Activated gamma-delta T cell (primary cell): ENCODE measurements around the gene SYT2.

Source experiments
- DNase-seq: peaks from one replicate; lab custom pipeline; 2025; lab: John Stamatoyannopoulos, UW

Gene SYT2

DNA sequence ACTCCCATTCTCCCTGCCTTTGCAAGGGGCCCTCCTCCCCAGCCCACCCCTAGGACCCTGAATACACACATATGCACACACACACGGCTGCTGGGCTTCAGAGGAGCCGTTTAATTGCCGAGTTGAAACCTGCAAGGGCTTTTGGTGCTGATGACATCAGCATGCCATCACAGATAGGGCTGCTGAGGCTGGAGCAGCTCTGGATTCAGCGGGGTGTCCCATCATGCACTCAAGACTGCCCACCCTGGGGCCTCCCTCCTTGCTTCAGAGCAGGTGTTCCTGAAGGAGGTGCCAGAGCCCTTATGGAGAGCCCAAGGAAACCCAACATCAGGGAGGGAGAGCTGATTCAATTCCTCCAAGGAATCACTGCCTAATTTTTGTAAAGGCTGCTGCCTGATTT, 5.7 kb downstream of the SYT2 start:
- DNase-seq, result no peak

DNA sequence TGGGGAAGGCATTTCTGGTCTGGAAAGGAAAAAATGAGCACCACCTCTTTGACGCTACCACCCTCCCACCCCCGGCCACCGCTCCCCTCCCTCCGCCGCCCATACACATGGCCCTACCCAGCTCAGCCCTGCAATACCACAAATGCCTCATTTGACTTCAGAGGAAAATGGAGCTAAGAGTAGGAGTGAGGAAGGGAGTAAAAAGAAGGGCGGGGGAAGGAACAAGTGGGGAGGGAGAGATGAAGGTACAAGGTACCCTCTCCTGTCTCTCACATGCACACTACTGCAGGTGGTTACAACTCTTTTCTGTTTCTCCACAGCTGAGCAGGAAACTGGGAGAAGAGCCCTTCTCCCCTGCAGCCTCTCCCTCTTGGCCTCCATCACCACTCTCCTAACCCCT, 7.1 kb downstream of the SYT2 start:
- no peak for DNase-seq

DNA sequence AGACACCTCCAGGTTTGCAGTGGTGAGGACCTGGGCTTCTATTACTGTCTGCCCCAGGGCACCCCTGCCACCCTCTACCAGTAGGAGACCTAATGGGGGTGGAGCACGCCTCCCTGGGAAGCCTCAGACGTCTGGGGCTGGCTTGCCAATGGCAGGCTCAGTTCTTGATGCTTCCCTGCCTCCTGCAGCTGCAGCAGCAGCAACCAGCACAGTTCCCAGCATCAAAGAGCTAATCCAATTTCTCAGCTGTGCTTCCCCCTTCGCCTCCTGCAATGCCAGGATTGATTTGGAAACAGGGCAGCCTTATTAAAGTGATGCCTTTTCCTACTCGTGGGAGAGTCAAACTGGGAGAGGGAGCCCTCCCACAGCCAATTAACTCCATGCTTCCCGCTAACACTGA, 8.2 kb downstream of the SYT2 start:
- DNase-seq, result no peak

DNA sequence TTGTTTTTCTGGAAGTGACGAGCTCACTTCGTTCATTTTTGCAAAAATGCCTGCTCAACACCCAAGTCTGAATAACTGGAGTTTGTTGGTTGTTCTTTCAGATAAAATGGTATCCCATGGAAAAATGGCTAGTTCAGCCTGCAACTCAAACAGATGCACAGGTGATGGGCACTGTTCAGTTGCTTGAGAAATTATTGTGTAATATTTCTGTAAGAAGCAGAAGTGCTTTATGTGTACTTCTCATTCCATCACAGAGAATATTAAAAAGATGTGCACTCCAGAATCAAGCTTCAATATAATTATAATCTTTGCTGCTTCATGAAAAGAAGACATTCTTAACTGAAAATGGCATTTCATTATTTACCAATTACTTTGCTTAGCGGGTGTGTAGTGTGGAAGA, 9.1 kb downstream of the SYT2 start:
- DNase-seq, result no peak

DNA sequence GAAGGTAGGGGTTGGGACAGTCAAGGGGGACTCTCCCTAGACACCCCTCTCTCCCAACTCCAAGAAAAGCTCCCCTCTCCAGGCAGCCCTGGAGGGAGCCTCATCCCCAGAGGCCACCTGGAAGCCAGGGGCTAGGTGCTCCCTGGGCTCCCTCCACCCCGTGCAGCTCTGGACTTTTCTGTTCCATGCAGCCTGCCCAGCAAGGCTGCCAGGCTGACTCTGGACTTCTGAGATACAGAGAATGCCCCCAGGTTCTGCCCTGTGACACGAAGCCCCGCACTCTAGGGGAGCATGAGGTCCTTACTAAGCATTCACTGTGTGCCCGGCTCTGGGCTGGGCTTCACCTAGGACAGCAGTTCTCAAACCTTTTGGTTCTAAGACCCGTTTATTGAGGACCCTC, 10.2 kb downstream of the SYT2 start:
- DNase-seq, result no peak

DNA sequence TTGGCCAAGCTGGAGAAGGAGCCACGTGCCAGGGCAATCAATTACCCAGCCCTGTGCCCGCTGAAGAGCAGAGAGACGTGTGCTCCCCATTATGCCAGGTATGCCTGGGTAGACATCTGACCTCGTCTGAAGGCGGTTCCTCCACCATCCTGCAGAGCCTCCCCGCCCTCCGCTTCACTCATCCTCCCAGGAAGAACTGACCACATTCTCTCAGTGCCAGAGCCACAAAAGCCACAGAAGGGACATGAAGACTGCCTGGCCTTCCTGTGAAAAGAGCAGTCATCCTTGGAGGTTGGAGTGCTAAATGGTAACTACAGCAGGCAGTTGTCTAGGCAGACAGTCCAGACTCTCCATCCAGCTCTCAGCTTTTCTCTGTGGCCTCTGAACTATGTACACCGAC, 12.0 kb downstream of the SYT2 start:
- DNase-seq, result no peak

DNA sequence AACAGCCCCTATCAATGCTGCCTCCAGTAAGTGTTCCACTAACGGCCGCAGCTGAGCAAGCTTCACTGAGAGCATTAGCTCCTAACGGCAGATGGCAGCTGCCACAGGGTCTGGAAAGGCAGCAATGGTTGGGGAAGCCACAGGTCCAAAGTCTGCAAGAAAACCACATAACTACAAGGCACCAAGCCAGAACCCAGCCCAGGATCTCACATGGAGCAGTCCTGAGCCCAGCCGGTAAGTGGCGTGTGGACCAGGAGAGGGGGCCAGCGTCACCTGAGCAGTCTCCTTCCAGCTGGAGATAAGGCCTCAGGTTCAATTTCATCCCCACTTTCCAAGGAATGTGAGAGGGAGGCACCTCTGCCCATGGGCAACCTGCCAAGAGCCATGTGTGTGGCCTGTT, 13.2 kb downstream of the SYT2 start:
- no peak for DNase-seq

DNA sequence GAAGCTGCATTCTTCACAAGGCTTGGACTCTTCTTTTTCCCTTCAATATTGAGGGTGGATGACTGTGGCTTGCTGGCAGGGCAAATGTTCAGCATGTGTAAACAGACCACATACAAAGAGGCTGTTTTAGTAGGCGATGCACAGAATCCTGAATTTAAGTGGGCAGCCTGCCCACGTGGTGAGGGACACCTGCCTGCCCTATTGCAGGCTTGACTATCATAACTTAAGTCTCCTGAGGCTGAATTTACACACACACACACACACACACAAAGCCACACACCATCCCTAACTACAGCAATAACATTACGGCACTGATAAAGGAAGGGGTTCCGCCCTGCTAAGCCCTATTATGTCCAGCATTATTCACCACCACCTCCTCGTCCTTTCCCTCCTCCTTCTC, 15.9 kb downstream of the SYT2 start:
- DNase-seq, result no peak

DNA sequence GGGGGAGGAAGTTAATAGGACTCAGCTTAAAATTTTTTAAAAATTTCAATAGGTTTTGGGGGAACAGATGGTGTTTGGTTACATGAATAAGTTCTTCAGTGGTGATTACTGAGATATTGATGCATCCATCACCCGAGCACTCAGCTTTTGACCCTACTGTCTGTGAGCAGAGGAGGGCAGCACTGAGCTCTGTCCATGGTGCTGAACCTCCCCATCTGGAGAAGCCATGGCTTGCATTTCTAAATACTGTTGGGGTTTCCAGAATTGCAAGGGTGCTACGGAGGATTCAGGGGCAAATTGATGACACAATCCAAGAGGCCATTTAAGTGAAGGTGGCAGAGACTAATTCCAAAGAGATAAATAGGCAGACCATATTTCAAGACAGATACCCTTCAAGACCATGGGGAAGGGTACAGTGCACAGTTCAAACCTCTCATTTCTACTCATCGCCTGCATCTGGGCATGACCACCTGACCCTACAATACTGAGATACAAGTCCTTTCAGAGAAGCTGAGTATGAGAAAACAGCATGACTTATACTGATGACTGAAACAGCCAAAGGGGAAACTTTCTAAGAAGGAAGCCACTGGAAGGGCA, 17.2 kb downstream of the SYT2 start:
- DNase-seq, result no peak

DNA sequence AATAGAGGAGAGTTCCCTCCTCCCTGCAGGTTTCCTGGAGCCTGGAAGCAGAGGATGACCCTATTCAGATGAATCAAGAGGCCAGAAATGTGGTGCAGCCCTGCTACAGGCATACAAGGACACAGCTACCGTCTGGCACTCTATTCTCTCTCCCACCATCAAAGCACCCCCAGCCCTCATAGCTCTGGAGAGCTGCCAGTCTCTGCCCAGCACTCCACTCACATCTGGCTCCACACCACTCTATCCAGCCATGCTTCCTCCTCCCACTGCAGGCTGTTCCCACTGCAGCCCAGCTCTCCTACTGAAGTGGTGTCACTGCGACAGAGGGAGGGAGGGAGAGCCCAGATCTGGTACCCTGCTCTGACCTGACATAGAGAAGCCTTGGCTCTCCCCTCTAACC, 18.4 kb downstream of the SYT2 start:
- no peak for DNase-seq

DNA sequence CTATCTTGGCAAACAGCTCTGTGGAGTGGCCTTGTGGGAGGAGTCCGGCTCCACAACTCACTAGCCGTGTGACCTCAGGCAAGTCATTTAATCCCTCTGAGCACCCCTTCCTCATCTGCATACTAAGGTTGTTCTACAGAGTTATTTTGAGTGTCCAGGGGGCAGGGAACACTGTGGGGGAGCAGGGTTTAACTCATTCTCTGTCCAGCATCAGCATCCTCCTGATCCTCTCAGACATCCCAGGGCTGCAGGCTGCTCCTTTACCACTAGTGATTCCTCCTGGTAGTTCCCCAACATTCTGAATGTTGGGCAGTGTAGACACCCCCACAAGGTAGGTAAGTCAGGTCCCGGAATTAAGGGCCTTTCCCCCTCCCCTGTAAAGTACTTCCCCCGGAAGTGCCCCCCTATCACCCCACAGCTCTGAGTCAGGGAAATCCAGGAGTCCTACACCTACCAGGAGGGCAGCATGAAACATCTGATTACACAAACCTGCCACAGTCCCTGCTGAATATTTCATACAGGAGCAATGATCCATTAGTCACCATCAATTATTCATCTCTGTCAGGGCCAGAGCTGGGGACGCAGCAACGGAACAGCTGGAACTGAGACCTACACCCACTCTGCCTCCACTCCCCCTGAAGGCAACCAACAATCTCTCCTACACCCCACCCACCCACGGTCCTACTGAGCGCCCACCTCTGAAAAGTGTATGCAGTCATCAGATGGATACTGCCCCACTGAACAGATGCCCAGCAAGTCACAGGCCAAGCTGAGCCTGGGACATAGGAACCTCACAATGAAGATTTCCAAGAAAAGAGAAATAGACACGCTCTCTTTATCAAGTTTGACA, 20.5 kb downstream of the SYT2 start:
- DNase-seq, result no peak

DNA sequence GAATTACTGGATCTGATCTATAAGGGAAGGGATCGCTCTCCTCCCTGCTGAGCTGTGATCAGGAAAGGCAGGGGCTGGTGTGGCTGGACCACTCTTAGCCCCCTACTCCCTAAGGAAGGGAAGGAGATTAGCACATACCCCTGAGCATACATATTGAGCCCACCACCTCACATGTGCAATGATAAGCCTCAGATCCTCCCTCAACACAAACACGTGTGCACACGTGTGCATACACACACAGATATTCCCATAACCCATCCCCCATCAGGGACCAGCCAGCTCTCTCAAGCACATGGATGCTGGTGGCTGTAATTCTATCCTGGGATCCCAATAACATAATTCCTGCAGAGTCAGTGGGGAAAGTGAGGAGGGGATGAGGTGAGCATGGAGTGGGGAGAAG, 21.2 kb downstream of the SYT2 start:
- DNase-seq, result no peak

DNA sequence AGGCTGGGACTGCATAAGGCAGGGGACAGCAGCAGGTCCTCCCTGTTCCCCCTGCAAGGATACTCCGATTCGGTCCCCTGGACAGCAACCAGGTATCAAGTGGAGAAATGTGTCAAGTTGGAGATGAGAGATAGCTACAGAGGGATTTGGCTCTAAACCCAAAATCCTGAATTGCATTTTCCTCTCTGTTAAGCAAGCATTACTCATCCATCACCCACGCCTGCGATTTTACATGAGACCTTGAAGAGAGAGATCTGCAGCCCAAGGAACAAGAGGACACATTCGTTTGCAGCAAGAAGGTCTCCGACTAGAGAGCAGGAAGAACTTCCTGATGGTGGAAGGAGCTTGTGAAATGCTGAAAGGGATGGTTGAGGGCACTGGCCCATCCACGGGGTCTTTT, 21.9 kb downstream of the SYT2 start:
- no peak for DNase-seq

DNA sequence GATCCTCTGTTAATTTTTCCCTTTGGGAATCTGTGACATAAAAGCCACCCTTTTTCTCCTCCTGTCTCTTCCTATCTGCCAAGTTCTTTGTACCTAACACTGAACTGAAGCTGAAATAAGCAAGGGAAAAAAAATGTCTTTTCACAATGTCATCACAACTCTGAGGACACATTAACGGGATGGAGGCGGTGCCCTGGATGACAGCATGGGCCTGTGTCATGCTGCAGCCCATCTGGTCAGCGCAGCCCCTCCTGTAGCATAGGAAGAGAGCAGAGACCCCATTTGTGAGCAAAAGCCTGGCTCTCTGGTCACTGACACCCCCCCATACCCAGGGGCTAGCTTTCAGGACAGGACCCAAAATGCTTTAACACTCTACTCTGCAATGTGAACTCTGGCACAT, 22.5 kb downstream of the SYT2 start:
- no peak for DNase-seq

DNA sequence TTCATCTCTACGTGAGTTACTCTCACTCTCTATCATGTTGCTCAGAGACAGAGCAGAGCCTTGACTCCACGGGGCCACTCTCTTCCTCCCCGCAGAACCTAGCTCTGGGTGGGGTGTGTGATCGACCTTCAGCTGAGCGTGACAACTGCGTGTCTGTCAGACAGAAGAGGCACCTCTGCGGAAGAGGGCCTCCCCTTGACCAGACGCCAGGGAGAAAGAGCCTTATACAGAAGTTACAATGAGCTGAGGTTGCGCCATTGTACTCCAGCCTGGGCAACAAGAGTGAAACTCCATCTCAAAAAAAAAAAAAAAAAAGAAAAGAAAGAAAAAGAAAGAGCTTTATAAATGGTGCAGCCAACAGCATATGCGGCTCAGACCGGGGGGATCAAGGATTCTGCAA, 22.9 kb downstream of the SYT2 start:
- DNase-seq, result no peak

DNA sequence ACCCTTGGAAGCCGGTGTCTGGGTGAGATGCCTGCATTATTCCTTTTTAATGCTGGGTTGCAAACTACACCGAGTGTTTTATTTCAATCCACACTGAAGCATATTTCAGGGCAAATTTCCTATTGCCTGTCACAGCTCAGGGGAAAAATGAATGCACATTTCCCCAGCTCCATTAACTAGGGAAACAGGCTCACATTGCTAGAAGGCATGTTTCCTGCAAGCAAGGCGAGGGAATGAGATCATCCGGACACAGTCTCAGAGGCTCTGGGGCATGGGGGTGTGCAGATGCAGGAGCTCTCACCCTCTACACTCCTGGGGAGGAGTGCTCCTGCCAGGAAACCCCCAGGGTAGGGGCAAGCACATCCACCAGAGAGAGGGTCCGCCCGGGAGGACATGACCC, 24.6 kb downstream of the SYT2 start:
- DNase-seq, result no peak

DNA sequence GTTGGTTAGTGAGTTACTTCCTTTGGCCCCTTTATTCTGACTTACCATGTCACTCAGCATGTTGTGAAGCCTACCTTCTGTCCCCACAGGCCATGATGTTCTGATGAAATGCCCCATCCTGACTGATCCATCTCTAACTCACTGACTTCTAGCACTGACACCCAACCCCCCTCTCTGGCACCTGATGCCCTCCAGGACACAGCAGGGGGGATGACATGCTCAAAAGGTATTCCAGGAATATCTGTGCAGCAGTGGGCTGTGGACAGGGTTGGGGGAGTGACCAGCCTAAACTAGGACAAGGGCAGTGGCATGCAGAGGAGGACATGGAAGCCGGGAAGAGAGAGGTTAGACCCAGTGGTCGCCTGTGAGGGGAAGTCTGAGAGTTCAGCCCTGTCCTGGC, 25.5 kb downstream of the SYT2 start:
- DNase-seq, result no peak

DNA sequence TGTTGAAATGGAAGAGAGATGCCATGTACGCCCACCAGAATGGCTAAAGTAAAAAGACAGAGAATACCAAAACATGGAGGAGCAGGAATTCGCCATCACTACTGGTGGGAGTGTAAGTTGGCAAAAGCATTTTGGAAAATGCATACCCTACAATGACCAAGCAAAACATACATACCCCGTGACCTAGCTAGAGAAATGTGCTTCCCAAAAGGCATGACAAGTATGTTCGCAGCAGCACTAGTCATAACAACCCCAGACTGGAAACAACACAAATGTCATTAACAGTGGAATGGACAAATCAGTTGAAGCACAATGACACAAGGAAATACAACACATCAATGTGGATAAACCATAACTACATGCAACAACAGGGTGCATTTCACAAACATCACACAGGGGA, 27.2 kb downstream of the SYT2 start:
- no peak for DNase-seq

DNA sequence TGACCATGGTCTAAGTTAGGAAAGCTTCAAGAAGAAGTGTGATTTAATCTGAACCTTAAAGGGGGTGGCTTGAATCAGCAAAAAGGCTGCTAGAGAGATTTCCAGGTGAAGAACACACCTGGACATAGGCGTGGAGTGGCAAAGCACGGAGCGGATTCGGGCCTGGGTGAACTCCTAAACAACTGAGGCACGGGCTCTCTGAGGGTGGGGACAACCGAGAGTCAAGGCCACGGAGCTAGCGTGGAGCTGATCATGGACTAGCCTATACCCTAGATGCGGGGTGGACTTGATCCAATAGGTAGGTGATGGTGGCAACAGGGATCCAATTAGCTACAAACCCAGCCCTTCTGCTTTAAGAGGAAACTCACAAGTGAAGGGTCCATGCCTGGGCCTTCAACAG, 27.8 kb downstream of the SYT2 start:
- no peak for DNase-seq

DNA sequence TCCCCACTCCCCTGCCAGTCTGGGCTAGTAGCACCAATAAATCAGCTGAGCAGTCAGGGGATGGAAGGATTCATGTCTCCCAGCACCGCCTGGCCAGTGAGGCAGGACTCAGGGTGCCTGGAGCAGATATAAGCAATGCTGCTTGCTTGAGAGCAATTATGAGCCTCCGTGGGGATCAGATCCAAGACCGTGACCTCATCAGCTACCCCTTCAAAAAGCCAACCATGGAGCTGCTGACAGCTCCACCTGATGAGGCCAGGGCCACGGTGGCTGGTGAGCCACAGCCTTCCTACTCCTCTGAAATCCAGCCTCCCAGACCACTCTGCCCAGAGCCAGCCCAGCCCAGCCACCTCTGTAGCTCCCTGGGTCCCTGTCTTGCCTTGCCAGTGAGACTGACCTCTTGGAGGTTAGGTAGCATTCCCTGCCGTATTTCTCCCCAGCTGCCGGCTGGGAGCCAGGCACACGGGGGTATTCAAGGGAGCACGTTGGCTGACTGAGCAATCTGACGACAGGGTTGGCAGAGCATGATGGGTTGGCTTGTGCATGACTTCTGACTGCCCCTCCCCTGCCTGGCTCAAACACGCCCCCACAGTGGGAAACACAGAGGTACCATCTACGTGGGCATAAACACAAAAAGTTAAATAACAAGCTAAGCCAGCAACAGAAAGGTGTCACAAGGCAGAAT, 28.4 kb downstream of the SYT2 start:
- no peak for DNase-seq

DNA sequence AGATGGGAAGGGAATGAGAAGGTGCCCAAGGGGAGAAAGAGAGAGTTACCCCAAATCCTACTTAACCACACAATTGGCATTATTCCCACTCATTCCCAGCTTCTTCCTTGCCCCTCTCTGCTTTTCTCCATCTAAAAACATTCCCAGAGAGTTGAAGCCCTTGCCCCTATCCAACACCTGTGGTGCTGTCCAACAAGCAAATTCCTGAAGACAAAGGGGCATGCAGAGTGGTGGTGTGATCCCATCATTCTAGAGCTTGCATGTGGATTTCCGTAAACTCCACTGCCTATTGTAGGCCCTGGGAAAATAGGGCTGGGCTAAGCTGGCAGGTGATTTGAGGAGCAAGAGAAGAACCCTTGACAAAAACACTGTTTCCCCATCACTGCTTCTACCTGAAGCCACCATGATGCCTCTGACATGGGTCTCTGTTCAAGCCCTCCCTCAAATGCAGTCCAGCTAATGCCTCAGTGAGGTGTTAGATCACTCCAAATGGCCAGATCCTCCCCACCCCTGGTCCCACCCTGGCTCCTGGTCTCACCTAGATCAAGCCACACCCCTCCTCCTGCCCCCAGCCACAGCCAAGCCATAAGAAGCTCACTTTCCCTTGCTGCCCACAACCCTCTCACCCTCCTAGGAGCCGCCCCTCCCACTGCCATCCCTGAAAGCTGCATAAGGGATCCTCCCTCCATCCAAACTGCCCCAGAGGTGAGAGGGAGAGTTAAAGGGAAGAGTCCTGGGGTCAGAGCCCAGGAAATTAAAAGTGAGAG, 29.5 kb downstream of the SYT2 start:
- no peak for DNase-seq

DNA sequence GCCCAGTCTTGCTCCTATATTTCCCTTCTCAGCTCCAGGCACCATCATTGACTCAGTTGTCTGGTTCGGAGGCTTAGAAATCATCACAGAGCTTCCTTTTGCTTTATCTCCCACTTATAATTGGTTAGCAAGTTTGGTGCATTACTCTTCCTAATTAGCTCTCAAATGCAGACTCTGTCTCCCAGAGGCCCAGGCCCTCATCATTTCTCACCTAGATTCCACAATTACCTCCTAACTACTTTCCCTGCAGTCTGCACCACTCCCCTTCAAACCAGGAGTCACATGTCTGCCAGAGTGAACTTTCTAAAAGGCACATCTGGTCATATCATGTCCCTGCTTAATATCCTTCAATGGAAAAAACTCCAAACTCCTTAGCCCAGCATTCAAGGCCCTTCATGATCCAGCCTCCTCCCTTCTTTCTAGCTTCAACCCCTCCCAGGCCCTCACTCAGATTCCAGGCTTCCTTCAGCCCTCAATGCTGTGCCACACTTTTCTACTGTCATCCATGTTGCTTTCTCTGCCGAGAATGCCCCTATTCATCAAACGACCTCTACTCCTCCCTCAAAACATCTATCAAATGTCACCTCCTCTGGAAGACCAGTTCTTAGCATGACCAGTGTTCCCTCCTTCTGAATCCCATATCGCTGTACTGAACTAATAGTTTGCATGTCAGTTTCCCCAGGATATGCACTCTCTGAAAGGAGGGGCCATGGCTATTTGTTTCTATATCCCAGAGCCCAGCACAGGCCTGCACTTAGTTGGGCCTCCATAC, 30.7 kb downstream of the SYT2 start:
- DNase-seq, result no peak
